HG03196 (cell line): ENCODE measurements around the gene CATSPERZ.
"Not testable (repeated sequence)": the region's sequence is repeated elsewhere in the genome, so short reads cannot be mapped to it uniquely, and the experiment has no call there.

Experiments
- ATAC-seq: cut with Tn5 transposase; IDR thresholded peaks from one replicate; pipeline ENCODE4 v1.9.1; 2021; ENCODE audit not compliant: unreplicated experiment

CATSPERZ gene

DNA sequence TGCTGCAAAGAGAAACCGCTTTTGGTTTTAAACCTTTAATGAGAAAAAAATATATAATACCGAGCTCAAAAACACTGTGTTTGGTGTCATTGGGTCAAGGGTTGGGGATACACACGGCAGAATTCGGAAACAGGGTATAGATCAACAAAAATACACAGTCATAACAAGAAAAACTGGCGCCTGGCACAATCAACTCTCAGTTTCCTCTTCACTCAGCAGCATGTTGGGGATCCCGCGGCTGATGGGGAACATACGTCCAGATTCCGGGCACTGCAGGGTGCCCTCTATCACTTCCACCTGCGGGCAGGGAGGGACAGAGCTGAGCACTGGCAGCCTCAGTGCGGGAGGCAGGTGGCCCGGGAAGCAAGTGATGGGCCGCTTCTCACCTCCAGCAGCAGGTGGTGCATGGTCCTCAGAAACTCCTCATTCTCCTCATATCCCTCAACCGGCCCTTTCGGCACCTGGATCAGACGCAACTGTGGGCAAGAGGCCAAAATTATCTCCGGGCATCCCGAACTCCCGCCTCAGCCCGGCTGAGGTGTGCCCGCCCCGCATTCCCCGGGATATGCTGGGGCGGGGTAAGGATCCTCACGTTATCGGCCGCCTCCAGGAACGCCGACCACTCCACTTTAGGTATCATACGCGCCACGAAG is 16.6 kb downstream of the CATSPERZ start:
- no peak for ATAC-seq

DNA sequence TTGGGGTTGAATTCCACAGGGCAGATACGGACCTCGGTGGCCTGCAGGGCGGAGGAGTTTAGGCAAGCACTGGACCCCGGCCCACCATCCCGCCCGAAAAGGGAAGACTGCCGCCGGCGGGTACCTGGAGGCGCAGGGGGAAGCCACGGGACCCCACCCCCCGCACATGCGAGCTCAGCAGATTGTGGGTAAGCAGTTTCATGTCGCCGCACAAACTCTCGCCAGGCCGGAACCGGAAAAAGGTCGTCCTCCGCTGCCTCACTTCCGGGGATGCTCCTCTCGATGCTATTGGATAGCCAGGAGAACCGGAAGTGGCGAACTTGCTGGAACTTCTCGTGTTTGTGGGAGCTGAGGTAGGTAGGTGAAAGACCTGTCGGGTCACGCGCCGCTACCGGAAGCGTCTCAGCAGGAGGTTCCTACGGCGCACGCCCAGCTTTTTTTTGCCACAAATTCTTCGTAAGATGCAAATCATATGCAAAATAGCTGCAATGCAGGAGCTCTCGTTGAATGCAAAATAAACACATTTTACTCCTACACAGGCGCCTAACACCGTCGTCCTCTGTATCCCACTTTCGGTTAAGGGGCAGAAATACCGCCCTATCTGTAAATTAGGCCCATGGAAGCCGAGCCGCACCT is 17.3 kb downstream of the CATSPERZ start, which contains the start of gene TRMT112:
TRMT112 (minus strand) TSS at position 235 of the 636 bp plus-strand sequence; CDS start at position 202, 33 bp downstream.
- peak; percentile 47 for ATAC-seq

DNA sequence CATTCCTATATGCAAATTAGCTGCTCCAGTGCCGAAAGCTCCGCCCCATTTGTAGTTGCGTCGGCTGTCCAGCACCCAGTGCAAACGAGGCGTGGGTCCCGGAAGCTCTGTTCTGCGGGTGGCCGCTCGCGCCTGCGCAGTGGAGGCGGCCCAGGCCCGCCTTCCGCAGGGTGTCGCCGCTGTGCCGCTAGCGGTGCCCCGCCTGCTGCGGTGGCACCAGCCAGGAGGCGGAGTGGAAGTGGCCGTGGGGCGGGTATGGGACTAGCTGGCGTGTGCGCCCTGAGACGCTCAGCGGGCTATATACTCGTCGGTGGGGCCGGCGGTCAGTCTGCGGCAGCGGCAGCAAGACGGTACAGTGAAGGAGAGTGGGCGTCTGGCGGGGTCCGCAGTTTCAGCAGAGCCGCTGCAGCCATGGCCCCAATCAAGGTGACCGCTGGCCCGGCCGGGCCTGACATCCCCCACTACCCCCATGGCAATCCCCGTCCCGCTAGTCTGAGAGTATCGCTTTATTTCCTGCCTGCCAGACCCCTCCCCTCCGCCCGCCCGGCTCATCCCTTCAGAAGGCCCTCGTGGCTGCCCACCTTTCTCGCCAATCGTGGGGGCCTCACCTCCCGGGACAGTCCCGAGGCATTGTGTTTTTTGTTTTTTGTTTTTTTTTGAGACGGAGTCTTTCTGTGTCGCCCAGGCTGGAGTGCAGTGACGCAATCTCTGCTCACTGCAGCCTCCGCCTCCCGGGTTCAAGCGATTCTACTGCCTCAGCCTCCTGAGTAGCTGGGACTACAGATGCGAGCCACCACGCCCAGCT is 18.0 kb downstream of the CATSPERZ start, which contains the start of gene PRDX5:
PRDX5 (plus strand) TSS at position 161 of the 805 bp plus-strand sequence; CDS start at position 256, 95 bp downstream.
- peak; percentile 74 for ATAC-seq

DNA sequence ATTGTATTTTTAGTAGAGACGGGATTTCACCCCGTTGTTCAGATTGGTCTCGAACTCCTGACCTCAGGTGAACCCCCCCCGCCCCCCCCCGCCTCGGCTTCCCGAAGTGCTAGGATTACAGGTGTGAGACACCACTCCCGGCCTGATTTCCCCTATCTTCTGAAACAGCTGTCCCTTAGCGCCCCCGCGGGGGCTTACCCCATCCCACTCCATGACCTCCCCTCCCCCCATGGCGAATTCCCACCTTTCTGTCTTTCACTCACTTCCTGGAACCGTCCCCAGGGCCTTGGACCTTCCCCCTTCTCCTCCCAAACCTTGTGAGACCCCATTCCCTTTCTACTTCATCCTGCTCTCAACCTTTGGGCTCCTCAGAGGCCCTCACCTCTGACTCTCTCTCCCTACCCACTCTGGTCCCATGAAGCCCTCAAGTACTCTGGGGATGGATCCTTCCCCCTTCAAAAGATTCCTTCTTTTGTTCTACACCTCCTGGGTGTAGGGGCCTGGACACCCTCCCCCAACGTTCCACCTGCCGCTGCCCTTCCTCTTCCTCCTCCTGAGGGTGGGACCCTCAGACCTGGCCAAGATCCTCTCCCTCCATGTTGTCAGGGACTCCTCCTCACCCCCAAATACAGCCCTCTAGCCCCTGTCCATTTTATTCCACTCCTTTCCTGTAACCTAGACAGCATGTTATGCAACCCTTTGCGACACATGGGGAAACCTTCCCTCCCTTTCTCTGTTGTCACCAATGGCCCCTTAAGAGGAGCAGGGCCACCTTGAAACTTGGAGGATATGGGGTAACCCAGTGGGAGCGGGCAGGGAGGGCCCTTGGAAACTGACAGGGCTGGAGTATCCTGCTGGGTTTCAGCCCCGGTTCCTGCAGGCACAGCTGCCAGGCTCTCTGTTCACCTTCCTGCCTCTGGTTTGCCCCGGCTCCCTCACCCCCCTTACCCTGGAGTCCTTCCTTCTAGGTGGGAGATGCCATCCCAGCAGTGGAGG is 18.9 kb downstream of the CATSPERZ start:
- ATAC-seq: no peak

DNA sequence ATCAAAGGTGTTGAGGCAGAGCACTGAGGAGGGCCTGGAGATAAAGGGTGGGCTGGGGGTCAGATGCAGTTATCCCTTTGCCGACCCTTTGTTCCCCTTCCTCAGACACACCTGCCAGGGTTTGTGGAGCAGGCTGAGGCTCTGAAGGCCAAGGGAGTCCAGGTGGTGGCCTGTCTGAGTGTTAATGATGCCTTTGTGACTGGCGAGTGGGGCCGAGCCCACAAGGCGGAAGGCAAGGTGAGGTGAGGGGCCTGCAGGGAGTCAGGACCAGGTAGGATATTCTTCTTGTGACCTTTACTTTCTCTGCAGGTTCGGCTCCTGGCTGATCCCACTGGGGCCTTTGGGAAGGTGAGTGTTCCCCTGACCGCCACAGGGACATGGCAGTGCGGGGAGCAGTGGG is 20.4 kb downstream of the CATSPERZ start:
- ATAC-seq: no peak

DNA sequence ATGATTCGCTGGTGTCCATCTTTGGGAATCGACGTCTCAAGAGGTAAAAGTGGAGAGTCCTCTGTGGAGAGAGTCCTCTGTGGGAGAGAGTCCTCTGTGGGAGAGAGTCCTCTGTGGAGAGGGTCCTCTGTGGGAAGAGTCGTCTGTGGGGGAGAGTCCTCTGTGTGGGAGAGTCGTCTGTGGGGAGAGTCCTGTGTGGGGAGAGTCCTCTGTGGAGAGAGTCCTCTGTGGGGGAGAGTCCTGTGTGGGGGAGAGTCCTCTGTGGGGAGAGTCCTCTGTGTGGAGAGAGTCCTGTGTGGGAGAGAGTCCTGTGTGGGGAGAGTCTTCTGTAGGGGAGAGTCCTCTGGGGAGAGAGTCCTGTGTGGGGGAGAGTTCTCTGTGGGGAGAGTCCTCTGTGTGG is 20.9 kb downstream of the CATSPERZ start:
- ATAC-seq: no peak

DNA sequence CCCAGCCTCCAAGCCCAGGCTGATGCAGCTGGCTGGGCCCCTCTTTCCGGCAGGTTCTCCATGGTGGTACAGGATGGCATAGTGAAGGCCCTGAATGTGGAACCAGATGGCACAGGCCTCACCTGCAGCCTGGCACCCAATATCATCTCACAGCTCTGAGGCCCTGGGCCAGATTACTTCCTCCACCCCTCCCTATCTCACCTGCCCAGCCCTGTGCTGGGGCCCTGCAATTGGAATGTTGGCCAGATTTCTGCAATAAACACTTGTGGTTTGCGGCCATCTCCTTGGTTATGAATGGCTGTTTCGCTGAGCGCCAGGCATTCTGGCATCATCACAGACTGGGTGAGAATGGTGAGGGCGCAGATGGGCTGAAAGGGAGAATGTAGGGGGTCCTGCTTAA is 21.4 kb downstream of the CATSPERZ start:
- ATAC-seq: no peak

DNA sequence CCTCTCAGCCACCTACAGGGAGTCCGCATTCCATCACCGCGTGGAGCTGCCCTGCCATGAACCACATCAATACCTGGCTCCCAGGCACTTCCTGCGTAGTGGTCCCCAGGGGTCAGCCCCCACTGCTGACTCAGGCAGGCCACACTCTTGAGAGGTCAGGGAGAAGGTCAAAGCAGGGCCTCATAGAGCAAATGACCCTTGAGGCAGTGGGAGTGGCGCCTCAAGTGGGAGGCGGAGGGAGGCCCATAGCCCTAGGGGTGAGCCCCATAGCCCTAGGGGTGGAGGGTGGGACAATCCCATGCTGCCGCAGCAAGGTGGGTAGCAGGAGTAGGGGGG is 22.7 kb downstream of the CATSPERZ start:
- no peak for ATAC-seq

DNA sequence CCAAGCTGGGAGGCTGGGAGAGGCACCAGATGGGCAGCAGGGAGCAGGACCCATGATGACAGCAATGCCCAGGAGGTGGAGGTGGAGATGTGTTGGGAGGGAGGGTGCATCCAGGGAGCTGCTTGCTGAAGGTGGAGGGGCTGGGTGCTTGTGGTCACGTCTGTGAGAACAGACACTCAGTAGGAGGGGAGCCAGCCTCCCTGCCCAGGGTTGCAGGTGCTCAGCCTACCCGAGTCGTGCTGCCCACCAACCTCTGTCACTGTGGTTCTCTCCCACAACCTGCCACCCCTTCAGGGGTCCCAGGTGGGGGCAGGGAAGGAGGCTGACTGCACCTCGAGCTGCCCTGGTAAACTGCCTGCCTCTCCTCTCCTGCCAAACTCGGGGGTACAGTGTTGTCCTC is 23.2 kb downstream of the CATSPERZ start:
- ATAC-seq: no peak

DNA sequence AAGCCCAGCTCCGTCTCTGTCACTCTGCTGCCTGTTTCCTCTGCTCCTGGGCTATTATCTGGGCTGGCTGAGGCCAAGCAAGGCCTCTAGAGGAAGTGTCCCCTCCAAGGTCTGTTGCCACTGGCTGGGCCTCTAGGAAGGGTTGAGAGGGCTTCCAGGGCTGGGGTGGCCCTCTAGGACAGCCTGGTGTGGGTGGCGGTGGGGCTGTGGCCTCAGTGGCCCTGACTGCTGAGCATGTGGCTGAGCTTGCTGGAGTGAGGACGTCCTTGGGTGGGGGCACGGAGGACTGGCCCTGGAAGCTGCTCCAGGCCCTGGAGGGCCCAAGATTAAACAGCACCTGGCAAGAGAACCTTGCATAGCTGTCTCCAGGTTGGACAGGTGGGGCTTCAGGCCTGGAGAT is 23.8 kb downstream of the CATSPERZ start:
- not testable (repeated sequence) for ATAC-seq

DNA sequence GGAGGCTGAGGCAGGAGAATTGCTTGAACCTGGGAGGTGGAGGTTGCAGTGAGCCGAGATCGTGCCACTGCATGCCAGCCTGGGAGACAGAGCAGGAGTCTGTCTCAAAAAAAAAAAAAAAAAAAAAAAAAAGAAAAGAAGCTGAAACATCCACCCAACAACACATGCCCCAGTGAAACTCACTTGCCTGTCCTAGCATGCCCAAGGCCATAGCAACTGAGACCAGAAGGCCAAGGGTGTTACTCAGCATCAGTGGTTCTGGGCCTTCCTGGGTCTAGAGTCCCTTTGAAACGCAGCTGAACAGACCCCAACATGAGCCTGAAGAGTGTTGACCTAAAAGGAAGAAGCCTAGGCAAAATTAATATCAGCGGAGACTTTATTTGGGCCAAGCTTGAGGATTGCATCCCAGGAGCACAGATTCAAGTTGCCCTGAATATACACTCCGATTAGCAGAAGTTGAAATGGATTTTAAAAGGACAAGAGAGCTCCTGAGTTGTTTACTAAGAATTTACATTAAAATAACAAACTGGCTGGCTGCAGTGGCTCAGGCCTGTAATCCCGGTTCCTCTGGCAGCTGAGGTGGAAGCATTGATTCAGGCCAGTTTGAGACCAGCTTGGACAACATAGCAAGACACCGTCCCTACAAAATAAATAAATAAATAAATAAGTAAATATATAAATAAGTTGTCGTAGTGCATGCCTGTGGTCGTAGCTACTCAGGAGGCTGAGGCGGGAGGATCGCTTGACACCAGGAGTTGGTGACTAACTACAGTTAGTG is 24.7 kb downstream of the CATSPERZ start:
- ATAC-seq: no peak

DNA sequence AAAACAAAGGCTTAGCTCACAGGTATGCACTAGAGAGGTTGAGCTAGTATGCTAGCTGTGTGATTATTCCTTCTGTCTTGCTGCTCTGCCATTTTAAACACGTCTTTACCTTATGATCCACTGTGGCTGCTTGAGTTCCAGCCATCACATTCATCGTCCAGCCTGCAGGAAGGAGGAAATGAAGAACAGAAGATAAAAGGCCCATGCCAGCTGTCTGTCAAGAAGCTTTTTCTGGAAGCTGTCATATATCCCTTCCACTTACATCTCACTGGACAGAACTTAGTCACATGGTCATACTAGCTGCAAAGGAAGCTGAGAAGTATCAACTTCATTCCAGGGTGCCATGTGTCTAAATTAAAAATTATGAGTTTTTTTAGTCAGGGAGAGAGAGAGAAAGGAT is 27.2 kb downstream of the CATSPERZ start:
- ATAC-seq: no peak

DNA sequence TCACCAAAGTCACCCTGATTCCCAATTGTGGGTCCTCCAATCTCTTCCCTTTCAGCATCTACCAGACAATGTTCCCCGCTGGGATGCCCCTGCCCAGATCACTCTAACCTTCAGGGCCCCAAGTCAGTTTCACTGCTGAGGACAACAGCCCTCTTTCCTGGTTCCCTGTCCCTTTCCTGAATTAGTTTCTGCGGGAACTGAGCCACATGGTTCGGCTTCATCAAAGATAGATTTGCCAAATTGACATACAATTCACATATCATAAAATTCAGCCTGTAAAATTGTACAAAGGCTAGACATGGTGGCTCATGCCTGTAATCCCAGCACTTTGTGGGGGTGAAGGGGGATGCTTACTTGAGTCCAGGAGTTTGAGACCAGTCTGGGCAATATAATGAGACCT is 27.8 kb downstream of the CATSPERZ start:
- no peak for ATAC-seq

DNA sequence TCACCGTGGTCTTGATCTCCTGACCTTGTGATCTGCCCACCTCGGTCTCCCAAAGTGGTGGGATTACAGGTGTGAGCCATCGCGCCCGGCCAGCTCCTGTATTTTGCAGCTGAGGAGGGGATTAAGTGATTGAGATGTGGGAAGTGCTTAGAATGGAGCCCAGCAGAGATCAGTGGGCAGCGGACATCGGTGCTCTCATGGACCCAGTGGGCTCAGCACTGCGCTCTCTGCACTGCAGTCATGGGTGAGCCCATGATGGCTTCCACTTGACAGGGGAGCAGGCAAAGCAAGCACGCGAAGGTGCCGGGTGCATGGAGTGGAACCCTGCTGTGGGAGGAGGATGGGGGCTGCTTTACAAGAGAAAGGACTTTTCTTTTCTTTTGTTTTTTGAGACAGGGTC is 30.7 kb downstream of the CATSPERZ start:
- ATAC-seq: no peak

DNA sequence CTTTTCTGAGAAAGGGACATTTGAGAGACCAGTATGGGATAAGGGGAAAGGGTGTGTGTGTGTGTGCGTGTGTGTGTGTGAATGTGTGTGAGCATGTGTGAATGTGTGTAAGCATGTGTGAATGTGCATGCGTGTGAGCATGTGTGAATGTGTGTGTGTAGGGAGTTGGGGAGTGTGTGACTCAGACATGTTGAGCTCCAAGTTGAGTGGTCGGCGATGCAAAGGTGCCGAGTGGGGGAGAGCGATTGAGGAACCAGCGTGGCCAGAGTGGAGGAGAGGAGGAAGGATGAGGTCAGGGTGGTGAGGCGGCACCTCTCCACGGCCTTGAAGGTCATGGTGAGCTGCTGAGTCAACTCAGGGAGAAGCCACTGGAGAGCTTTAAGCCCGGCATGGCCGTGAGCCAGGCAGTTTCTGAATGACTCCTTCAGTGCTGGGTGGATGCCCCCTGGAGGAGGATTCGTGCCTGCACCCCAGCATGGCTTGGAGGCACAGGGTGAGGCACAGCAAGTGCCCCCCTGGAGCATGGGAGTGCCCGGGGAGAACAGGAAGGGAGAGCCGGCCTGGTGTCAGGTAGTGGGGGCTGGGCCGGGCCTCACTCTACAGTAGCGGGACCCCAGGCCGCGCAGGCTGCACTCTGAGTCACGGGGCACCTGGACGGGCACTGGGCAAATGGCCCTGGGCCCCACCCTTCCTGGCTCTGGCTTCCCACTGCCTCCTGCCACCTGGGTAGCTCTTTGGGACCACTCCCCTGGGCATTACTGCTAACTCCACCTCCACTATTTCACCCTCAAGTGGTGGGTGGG is 31.6 kb downstream of the CATSPERZ start:
- peak; percentile 48 for ATAC-seq

DNA sequence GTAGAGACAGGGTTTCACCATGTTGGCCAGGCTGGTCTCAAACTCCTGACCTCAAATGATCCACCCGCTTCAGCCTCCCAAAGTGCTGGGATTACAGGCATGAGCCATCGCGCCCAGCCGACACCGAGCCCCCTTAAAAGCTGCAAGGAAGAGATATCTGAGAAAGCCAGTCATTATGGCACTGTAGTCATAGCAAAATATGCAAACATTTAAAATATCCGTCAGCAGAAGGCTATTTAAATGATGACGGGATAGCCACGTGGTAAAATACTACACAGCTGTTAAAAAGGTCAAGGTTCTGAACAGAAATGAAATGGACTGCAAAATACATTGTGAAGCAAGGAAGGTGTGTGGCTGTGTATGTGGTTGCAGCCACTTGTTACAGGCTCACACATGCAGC is 33.4 kb downstream of the CATSPERZ start:
- ATAC-seq: no peak

DNA sequence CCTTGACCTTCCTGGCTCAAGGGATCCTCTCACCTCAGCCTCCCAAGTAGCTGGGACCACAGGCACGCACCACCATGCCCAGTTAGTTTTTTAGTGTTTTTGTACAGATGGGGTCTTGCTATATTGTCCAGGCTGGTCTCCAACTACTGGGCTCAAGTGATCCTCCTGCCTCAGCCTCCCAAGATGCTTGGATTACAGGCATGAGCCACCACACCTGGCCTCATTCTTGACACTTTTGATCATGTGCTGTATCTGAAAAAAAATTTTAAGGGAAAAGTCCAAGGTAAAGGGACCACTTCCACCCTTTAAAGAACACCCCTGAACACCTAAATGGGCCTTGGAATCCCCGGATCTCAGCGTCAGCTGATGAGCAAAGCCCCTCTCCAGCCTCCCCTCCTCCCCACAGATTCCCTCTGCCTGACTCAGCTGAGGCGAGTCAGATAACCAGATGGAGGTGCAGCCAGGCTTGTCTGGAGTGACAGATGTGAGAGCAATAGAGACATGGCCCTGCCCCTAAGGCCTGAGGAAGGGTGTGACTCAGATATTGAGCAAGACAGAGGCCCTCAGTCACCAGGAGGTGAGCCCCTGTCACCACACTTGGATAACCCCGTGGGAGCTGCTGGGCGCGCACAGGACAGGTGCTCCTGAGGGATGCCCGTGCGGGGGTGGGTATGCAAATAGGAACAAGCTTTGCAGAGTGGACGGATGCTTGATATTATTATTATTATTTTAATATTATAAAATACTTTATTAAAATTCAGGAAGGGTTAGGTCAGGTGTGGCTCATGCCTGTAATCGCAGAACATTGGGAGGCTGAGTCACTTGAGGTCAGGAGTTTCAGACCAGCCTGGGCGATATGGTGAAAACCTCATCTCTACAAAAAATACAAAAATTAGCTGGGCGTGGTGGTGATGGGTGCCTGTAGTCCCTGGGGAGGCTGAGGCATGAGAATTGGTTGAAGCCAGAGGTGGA is 34.9 kb downstream of the CATSPERZ start:
- peak; percentile 73 for ATAC-seq
